Stimulated activated CD4-positive, alpha-beta T cell treated with anti-CD3 and anti-CD28 coated beads, Interleukin-1b, Interleukin-23, amount 100 ng/mL, for 1 hour (primary cell): ENCODE data around the gene POLL.

Source experiments
- DNase-seq, 2 donors: peaks; one replicate each; pipeline ENCODE4 v3.0.0-alpha.2; 2020; ENCODE audit warnings: low read depth in 2 of 2

Gene POLL

GRCh38 chr10:101573885-101574753 is 13.9 kb downstream of the POLL start:
- DNase-seq, result no peak

DNA sequence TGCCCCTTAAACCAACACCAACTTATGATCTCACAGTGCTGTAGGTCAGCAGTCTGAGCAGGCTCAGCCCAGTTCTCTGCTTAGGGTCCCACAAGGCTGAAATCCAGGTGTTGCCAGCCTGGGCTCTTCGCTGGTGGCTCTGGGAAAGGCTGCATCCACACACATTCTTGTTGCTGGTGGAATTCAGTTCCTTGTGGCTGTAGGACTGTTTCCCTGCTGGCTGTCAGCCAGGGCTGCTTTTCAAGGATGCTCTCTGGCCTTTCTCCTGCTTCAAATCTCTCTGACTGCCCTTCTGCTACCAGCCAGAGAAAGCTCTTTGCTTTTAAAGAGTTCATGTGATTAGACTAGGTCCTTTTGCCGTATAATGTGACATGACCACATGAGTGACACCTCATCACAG is 15.3 kb downstream of the POLL start:
- no peak for DNase-seq

GRCh38 chr10:101572126-101572525 is 15.9 kb downstream of the POLL start:
- no peak for DNase-seq

DNA sequence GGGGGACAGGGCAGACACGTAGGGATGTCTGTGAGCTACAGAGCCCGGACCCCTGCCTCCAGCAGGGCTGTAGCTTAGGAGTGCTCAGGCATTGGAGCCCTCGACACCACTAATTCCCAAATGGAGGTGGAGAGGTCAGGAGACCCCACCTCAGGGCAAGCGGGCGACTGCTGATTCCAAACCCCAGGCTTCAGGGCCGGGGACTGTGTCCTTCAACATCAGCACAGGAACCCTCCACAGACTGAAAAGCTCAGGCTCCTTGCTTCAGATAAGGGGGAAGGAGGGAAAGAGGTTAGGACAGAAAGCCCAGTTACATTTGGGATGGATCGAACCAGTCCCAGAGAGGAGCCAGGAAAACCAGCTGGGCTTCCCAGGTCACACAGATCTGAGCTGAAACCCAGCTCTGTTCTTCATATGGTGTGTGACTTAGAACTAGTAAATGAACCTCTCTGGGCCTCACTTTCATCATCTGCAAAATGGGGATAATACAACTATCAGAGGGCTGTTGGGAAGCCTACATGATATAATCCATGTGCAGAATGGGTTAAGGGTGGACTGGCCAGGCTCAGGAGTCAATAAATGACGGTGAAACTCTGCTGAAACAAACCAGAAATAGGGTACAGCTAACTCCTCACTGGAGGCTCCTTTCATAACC is 16.7 kb downstream of the POLL start:
- DNase-seq, result no peak

GRCh38 chr10:101570428-101571270 is 17.4 kb downstream of the POLL start:
- DNase-seq, result no peak

GRCh38 chr10:101569622-101570427 is 18.2 kb downstream of the POLL start:
- peak; percentile 55 to 75 for DNase-seq

DNA sequence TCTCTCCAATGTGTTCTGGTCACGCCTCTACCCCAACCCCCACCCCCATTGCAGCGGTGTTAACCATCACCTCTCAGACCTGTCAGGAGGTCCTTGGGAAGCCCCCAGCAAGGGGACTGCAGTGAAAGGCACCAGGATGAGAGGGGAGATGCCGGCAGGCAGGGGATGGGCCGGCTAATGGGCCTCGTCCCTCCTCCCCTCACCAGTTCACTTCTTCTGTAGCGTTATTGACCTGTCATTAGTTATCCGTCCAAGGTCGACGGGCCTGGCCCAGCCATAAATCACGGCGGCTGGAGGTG is 18.8 kb downstream of the POLL start:
- no peak for DNase-seq

DNA sequence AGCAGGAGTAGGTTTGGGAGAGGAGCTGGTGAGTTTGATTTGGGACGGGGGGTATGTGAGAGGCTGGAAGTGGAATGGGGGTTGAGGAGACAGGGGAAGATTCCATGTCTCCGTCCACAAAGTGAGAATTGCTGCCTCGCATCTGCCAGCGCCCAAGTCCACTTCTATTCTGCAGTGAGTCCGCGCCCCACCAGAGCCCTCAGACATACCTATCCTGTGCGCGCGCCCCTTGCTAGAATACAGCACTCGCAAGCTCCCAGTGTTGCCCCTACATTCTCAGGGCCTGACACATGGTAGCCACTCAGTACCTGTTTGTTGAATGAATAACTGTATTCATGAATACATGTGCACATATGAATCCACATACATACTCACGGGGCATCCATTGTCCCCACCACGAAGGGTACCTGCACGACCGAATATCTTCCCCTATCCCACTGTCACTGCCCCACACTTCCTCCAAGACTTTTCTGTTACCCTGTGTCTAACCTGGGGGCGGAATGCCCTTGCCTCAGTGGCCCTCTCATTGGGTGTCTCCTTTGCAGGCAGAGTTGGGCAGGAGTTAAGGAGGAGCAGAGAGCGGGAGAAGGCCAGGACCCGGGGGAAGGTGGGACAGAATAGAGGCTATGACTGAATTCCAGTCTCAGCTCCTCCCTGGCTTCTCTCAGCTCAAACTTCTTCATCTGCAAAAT is 19.9 kb downstream of the POLL start:
- no peak for DNase-seq

- no peak for DNase-seq
These were observed 20.7 kb downstream of the POLL start for GRCh38 chr10:101567165-101568006.

GRCh38 chr10:101566333-101567164 is 21.5 kb downstream of the POLL start:
- no peak for DNase-seq

DNA sequence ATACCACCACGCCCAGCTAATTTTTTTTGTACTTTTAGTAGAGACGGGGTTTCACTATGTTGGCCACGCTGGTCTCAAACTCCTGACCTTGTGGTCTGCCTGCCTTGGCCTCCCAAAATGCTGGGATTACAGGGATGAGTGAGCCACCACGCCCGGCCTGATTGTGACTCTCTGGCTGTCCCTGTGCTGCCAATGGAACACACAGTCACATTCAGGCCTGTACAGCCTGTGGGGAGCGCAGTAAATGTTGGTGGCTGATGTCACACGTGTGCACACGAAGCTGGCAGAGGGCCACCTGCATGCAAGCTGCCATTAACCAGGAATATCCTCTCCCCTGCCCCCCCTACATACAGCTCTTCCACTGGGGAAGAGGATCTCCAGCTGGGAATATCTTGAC is 22.1 kb downstream of the POLL start:
- DNase-seq, result no peak

- no peak for DNase-seq
These were observed 22.6 kb downstream of the POLL start for GRCh38 chr10:101565370-101565900.

DNA sequence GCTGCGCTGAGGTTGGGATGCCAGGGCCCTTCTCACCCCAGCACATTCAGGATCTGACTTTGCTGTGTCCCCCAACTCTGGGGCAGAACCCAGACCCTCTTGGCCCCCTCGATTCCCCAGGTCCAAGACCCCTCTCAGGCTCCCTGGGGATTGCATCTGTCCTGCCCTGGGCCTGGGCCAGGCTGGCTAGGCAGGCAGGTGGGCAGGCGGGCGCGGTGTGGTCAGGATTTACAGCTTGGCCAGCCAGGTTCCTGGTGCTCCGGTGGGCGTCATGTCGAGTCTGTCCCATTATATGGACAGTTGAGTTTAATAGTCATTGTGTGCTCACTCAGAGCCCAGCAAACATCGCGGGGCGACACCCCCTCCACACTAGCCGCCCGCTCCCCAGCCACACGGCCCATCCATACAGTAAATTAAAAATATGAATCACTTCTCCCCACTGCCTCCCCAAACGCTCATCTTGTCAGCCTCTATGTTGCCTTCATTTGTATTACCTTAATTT is 23.5 kb downstream of the POLL start:
- no peak for DNase-seq

GRCh38 chr10:101563497-101564040 is 24.5 kb downstream of the POLL start:
- DNase-seq, result no peak

DNA sequence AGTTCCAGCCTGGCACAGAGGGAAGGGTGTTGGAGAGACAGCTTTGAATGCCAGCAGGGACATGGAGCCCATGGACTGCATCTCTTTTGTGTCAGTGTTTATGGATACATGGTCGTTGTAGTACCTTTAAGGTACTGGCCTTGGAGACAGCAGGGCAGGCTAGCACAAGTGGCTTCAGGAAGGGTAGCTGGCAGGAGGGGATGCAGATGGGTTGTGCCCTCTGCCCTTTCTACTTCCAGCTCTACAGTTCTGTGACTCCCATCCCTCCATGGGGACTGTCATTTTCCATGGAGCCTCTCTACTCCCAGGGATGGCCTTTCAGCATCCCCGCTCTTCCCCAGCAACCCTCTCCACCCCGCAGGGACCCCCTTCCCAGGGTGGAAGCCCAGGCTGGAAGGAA is 25.1 kb downstream of the POLL start:
- DNase-seq, result no peak

DNA sequence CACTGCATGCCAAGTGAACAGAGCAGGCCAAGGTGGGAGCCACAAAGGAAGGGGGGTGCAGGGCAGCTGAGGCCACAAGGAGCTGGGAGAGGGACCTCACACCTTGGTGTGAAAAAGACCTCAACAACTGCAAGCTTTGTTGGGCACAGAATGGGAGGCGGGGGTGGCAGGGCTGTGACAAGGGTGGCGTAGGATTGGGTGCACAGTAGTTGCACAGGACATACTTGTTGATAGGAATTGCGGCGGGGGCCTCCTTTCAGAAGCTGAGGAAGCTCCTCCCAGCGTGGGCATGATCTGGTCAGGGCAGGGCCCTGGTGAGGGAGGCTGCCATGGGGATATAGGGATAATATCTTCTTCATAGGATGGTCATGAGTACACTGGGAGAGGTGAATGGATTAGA is 25.8 kb downstream of the POLL start:
- DNase-seq, result no peak

- DNase-seq, result no peak
These were observed 26.8 kb downstream of the POLL start for GRCh38 chr10:101561068-101561915.
